ENCODE measurements around the gene SLC6A12. TPM values are rescaled to one million over a fixed set of nuclear protein-coding genes. Genes with fewer than 3 reads are reported as not detected.
"Not testable (repeated sequence)": the region's sequence is repeated elsewhere in the genome, so short reads cannot be mapped to it uniquely, and the experiment has no call there.

The SLC6A12 gene
- total RNA-seq, 1 experiment from 2014 or later, result 0.79 TPM

- TF ChIP-seq, protein P1, sequence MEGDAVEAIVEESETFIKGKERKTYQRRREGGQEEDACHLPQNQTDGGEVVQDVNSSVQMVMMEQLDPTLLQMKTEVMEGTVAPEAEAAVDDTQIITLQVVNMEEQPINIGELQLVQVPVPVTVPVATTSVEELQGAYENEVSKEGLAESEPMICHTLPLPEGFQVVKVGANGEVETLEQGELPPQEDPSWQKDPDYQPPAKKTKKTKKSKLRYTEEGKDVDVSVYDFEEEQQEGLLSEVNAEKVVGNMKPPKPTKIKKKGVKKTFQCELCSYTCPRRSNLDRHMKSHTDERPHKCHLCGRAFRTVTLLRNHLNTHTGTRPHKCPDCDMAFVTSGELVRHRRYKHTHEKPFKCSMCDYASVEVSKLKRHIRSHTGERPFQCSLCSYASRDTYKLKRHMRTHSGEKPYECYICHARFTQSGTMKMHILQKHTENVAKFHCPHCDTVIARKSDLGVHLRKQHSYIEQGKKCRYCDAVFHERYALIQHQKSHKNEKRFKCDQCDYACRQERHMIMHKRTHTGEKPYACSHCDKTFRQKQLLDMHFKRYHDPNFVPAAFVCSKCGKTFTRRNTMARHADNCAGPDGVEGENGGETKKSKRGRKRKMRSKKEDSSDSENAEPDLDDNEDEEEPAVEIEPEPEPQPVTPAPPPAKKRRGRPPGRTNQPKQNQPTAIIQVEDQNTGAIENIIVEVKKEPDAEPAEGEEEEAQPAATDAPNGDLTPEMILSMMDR (IDR thresholded peaks at IDR 0.05), result no peak
- TF ChIP-seq NR2C2 (CRISPR knock-in tag; IDR thresholded peaks at IDR 0.05), result no peak
Observed at GRCh38 chr12:238116-238515, 24.2 kb upstream of the SLC6A12 start (continued).

DNA sequence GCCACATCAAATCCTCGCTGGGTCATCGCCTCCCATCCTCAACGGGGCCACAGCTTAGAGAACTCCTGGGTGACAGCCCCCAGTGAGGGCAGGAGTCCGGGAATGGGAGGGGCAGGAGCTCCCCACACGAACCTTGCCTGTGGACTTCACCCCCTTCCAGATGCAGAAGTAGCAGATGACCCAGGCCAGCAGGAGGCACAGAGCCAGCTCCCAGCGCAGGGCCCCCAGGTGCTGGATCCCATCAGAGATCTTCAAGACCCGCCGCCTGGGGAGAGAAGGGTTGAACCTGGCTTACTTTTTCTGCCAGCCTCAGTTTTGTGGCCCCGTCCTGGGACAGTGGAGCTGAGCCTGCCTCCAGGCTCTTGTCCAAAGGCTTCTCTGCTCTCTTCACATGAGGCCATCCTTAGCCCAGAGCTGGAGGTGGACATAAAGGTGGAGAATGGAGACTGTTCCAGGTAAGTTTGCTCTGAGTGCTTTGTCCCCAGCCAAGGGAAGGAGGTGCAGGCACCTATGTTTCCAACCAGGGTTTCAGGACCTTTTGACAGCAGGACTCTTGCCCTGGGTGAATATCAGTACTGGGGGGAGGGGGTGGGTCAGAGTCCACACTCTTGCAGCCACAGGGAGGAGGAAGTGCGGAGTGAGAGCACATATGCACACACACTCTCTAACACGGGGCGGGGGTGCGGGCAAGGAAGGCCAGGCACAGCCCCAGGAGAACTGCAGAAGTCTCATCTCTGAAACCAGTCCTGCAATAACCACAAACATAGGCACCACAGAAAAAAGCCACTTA, 23.3 kb upstream of the SLC6A12 start:
- POLR2A ChIA-PET, result no interaction called here
- peaks cover 13% of the 10 kb centered on the region for H3K27me3 Mint-ChIP-seq (ENCODE audit: low read depth)

DNA sequence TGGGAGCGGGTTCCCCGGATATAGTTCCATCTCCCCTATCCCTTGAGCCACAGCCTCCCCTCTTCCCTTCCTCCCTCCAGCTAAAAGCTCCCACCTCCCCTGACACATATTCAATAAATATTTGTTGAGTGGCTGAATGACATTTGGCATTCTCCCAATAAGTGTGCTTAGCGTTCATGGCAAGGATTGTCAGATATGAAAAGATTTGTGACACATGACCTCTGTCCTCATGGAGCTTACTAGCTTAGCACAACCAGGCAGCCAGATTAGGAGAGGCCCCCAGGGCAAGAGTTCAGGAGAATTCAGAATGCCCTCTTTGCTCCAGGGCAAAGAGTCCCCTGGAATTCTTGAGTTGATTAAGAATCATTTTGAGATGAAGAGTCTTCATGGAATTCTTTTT, 22.5 kb upstream of the SLC6A12 start:
- CTCF ChIA-PET, result no interaction called here
- POLR2A ChIA-PET, result no interaction called here
- peaks cover 13% of the 10 kb centered on the region for H3K27me3 Mint-ChIP-seq (ENCODE audit: low read depth)
- ATAC-seq (no peak), DNase-seq (ENCODE audit: low spot score) (no peak)
- H3K9me3 Mint-ChIP-seq, result peaks cover 43% of the 10 kb centered on the region
- no peak overlapping the region for H3K27ac Mint-ChIP-seq
- H3K36me3 Mint-ChIP-seq, result peaks cover 27% of the 10 kb centered on the region
- TF ChIP-seq NFE2L1 (CRISPR knock-in tag; IDR thresholded peaks at IDR 0.05), result no peak
- no peak for TF ChIP-seq SOX15 (CRISPR knock-in tag; IDR thresholded peaks at IDR 0.05)
- no peak for TF ChIP-seq SP1 (CRISPR knock-in tag; conservative IDR thresholded peaks at IDR 0.05)
- no peak overlapping the region for H3K4me3 Mint-ChIP-seq
- no peaks in the 10 kb centered on the region for H3K4me1 Mint-ChIP-seq

More for the DNA sequence above, 23.3 kb upstream of the SLC6A12 start:
- TF ChIP-seq ZBTB43 (CRISPR knock-in tag; IDR thresholded peaks at IDR 0.05) (no peak), ELF4 (CRISPR knock-in tag; IDR thresholded peaks at IDR 0.05; ENCODE audit: low read depth) (no peak), IRF2 (CRISPR knock-in tag; IDR thresholded peaks at IDR 0.05; ENCODE audit: borderline replicate concordance, low read depth) (no peak), CBFB (CRISPR knock-in tag; IDR thresholded peaks at IDR 0.05; ENCODE audit: low read depth) (no peak), SP1 (CRISPR knock-in tag; conservative IDR thresholded peaks at IDR 0.05) (no peak)
- TF ChIP-seq, protein P2, sequence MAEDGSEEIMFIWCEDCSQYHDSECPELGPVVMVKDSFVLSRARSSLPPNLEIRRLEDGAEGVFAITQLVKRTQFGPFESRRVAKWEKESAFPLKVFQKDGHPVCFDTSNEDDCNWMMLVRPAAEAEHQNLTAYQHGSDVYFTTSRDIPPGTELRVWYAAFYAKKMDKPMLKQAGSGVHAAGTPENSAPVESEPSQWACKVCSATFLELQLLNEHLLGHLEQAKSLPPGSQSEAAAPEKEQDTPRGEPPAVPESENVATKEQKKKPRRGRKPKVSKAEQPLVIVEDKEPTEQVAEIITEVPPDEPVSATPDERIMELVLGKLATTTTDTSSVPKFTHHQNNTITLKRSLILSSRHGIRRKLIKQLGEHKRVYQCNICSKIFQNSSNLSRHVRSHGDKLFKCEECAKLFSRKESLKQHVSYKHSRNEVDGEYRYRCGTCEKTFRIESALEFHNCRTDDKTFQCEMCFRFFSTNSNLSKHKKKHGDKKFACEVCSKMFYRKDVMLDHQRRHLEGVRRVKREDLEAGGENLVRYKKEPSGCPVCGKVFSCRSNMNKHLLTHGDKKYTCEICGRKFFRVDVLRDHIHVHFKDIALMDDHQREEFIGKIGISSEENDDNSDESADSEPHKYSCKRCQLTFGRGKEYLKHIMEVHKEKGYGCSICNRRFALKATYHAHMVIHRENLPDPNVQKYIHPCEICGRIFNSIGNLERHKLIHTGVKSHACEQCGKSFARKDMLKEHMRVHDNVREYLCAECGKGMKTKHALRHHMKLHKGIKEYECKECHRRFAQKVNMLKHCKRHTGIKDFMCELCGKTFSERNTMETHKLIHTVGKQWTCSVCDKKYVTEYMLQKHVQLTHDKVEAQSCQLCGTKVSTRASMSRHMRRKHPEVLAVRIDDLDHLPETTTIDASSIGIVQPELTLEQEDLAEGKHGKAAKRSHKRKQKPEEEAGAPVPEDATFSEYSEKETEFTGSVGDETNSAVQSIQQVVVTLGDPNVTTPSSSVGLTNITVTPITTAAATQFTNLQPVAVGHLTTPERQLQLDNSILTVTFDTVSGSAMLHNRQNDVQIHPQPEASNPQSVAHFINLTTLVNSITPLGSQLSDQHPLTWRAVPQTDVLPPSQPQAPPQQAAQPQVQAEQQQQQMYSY (CRISPR knock-in tag; IDR thresholded peaks at IDR 0.05), result no peak
- H3K9me3 Mint-ChIP-seq, result peaks cover 43% of the 10 kb centered on the region
- no peaks in the 10 kb centered on the region for H3K4me1 Mint-ChIP-seq
- no peak overlapping the region for H3K27ac Mint-ChIP-seq
- no peak overlapping the region for H3K4me3 Mint-ChIP-seq
- peaks cover 27% of the 10 kb centered on the region for H3K36me3 Mint-ChIP-seq
- DNase-seq (ENCODE audit: low spot score) (no peak), ATAC-seq (no peak)
- CTCF ChIA-PET, result no interaction called here

GRCh38 chr12:235967-236366, 22.0 kb upstream of the SLC6A12 start:
- ATAC-seq; H3K4me1 Mint-ChIP-seq; H3K27ac Mint-ChIP-seq; POLR2A ChIA-PET; H3K4me3 Mint-ChIP-seq; DNase-seq (ENCODE audit: low spot score); CTCF ChIA-PET: not testable (repeated sequence)
- H3K36me3 Mint-ChIP-seq, result peaks cover 27% of the 10 kb centered on the region
- H3K9me3 Mint-ChIP-seq, result peaks cover 43% of the 10 kb centered on the region
- H3K27me3 Mint-ChIP-seq (ENCODE audit: low read depth), result peaks cover 13% of the 10 kb centered on the region
